SIG-M5 treated with dmso at 0.1 percent for 504 hours (cell line): Measurements from ENCODE around the gene DSCAML1.

Source experiments
- DNase-seq: peaks from one replicate; lab custom pipeline; 2025; ENCODE audit not compliant: unreplicated experiment; lab: John Stamatoyannopoulos, UW

The DSCAML1 gene

DNA sequence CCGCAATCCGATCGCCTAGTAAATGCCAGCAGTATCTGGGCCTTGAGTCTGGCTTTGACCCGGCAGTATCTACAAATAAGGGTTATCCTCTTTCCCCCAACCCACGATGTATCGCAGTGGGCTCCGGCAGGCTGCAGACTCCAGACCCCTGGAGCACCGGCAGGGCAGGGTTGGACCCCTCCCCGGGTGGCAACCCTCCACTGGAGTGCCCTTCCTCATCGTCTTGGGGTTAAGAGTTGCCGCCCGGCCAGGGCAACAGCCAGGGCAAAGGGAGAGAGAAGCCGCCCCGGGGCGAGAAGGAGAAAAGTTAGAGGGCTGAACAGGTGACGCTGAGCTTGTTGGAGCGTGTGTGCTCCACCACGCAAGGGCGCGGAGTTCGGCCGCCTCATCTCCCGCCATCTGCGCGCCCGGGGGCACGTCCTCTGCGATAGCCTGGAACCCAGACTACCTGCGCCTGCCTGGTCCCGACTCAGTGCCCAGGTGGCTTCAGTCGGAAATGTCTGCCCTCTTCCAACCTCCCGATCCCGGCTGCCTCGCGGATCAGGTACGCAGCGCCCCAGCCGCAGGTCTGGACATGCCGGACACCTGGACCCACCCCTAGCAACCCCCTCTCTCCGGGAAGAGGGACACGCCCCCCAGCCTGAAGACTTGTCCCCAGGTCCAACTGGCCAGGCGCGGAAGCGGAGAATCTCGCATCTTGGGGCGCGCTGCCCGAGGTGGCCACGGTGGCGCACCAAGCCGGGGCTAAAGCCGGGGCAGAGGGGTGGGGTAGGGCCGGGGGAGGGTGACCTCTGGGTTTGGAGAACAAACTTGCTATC lies 1.2 kb downstream of the DSCAML1 start:
- no peak for DNase-seq

DNA sequence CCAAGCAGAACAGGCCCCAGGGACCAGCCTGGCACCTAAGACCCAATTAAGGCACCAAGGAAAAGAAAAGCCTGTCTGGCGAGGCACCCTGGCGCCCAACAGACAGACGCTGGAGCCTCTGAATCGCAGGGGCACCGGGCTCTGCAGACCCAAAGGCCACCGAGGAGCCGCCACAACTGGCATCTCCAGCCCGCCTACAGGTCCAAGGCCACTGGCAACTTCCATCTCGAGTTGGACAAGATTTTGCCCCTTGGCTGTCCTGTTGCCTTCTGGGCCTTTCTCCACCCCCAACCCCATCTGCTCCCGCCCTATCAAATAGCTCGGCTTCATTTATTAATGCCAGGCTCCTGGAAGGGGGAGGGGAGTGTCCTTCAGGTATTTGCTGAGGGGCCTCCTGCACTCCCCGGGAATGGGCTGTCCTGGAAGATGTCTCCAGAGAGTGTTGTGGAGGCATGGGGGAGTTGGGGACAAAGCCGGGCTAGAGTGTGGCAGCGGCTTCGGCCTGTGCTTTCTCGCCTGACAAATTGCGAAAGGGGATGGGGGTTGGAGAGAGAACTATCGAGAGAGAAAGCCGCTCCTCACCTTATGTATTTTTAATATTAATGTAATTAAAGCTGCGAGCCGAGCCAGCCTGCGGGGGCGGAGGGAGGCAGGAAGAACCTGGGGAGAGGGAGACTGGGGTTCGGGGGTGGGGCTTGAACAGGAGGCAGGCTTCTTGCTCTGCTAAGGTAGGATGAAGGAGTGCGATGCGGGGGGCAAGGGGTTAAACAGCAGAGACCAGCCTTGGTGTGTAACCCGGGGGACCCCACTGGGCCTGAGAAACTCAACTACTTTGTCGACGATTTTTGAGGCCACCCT lies 2.0 kb downstream of the DSCAML1 start:
- DNase-seq = no peak

DNA sequence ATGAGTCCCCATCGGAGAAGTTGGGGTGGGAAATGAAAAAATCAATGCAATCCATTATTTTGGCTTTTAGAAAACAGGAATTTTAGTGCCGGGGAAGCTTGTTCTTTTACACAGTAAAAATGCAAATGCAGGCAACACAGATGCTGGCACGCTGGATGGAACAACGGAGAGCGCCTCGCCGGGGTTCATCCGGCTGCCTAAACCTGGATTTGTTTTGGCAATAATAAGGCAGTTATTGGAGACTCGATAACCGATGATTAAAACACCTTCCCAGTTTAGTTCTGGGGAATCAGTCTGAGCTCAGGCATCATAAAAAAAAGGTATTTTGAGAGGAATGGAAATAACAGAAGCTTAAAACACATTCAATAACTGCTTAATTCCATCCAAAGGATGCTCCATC lies 2.9 kb downstream of the DSCAML1 start:
- DNase-seq = no peak

DNA sequence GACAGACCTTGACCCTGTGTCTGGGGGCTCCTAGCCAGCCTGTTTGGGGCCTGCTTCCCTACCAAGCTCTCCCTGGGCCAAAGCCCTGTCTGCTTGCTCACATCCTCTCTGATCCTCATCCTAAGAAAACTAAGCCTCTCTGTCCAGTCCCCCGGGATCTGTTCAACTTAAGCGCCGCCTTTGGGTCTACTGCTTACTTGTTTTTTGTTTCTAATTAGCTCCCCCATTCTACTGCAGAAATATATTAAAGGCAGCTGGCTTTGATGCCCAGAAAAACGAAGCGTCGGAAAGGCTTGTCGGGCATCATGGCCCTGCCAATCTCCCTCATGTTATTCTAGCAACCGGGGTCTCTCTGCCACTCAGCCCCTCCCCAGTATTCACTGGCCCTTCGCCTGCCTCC lies 3.4 kb downstream of the DSCAML1 start:
- DNase-seq = no peak

GRCh38 chr11:117792992-117793391 lies 4.0 kb downstream of the DSCAML1 start:
- no peak for DNase-seq

GRCh38 chr11:117792241-117792640 lies 4.8 kb downstream of the DSCAML1 start:
- DNase-seq = no peak

DNA sequence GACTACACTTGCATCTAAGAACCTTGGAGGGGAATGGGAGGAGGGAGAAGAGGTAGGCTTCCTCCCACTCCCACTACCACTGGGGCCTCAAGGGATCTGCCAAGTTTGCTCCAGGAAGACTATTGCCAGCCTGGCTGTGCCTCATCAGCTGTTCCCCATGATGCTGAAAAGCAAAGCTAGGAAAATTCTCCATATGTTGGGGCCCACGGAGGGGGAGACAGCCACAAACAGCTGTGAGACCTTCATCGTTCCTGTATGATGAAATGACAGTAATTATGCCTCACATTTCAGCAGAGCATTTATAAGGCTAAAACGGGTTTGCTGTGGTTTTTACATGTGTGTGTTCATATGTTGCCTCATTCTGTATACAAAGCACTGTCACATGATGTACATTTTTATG lies 6.7 kb downstream of the DSCAML1 start:
- DNase-seq = no peak

DNA sequence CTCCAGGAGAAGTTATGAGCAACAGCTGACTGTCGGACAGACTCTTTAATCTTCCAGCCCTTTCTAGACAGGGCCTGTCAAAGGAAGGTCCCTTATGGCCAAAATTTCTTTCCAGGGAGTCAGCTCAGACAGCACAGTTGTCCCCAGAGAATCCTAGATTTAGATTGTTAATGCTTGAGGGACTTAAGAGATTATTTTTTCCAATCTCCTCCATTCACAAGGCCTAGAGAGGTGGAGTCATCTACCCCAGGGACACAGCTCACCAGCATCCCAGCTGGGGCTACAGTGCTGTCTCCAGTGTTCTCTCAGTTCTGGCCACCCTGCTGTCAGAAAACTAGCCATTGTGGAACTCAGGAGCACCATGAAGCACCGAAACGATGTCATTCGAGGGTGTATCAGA lies 7.8 kb downstream of the DSCAML1 start:
- DNase-seq = no peak

GRCh38 chr11:117786135-117786870 lies 10.7 kb downstream of the DSCAML1 start:
- no peak for DNase-seq

DNA sequence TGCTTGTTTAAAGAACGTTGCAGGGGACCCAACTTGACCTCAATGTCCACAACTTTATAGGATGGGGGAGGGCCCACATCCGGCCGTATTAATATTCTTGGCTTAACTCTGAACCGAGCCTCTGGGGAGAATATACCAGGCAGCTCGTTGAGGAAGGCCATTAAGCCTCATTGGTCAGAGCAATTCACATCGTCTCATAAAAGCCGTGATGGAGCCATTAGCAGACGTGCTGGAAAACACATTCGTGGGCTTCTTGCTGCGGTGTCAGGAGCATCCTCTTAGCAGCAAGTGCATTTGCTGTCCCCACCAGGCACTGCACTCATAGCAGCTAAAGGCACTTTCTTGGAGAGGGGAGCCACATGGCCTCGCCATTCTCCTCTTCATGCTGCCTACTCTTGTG lies 14.9 kb downstream of the DSCAML1 start:
- no peak for DNase-seq

- no peak for DNase-seq
Observed at GRCh38 chr11:117781627-117782026, 15.4 kb downstream of the DSCAML1 start.

- DNase-seq = no peak
Observed at GRCh38 chr11:117780456-117780855, 16.6 kb downstream of the DSCAML1 start.

DNA sequence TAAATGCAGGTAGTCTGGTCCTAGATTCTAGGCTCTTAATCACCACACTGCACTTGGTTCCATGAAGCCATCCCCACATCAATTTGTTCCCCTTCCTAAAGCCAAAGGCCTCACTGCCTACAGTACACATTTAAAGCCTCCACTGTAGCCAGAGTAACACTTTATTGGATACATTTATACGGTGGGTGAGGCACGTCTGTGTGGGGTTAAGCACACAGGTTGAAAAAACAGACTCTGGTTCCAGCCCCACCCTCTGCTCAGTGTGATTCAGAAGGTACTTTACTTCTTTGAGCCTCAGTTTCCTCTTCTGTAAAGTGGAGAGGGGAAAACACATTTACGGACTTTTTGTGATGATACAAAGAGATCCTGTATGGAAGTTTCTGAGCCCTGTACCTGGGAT lies 22.5 kb downstream of the DSCAML1 start:
- no peak for DNase-seq

DNA sequence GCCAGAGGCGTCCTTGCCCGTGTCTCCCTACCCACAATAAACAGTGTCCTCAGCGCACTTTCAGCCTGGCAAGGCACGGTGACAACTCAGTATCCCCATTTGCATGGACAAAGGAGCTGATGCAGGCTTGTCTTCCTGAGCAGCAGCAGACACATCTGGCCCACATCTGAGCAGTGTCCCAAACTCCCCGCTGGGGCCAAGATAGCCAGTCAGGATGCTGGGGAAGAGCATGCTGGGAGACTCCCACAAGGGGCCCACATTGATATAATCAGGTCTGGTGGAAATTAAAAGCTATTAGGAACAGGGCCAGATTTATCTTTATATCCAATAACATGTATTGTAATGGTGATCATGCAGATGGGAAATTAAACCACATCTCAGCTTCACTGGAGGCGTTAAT lies 24.7 kb downstream of the DSCAML1 start:
- DNase-seq = no peak

- no peak for DNase-seq
Observed at GRCh38 chr11:117771841-117772240, 25.2 kb downstream of the DSCAML1 start.

- DNase-seq = no peak
Observed at GRCh38 chr11:117771197-117771596, 25.8 kb downstream of the DSCAML1 start.

GRCh38 chr11:117770061-117770460 lies 27.0 kb downstream of the DSCAML1 start:
- DNase-seq = no peak

DNA sequence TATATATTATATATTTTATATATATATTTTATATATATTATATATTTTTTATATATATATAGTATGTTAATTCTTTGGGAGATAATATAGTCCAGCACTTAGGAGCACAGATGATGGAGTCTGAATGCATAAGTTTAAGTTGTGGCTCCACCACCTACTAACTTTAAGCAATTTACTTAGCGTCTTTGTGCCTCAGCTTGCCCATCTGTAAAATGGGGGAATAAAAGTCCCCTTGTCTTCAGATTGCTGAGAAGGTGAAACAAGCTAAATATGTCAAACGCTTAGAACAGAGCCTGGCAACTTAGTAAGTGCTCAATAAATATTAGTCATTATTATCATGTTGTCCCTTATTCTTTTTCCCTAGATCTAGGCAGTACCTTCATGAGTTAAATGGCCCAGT lies 27.5 kb downstream of the DSCAML1 start:
- no peak for DNase-seq

DNA sequence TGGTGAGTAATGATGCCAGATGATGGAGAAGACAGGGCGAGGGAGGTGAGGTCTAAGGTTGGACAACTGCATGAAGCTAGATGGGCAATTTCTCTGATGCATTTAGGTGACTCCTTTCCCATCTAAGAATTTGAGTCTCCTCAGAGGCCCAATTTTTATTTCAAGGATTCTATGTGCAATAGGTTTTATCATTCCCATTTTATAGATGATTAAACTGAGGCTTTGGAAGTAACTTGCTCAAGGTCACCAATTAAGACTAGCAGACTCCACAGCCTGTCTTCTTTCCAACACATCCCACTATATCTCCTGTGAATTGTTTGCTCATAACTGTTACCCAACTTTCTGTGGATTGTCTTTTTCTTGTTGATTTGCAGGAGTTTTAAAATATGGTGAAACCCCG lies 28.5 kb downstream of the DSCAML1 start:
- no peak for DNase-seq

DNA sequence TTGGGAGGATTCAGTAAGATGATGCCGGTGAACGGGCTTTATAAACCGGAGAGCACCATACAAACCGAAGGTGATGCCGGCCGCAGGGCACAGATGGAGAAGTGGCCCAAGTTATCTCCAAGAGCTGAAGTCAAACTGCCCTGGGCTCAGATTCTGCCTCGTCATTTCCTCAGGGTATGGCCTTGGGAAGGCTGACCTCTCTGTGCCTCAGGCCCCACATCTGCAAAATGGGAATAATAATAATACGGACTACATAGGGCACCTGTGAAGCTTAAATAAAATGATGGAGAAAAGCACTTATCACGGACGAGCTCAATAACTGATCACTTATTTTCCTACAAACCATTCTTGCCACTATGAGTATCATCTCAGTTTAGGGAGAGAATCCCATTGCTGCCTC lies 29.9 kb downstream of the DSCAML1 start:
- DNase-seq = no peak

DNA sequence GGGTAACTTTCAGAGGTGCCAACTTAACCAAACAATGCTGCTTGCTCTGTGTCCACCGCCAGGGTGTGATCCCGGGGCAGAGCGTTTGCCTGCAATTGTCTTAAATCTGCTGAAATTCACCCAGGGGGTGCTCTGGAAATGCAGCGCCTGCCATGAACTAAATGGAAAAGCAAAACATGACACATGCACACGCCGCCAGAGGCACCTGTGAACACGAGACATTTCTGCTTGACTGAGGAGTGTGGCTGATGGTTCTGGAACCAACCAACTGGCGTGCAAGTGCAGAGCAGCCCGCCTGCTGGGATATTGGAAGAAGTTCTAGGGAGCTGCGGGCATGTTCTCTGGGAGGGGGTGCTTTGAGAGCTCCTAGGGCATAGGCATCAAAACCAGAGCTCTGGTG lies 30.4 kb downstream of the DSCAML1 start:
- DNase-seq = no peak

GRCh38 chr11:117766026-117766425 lies 31.0 kb downstream of the DSCAML1 start:
- no peak for DNase-seq
